HepG2 (cell line): ENCODE results near the gene ZMIZ2. TPM values are rescaled to one million over a fixed set of nuclear protein-coding genes. Genes with fewer than 3 reads are reported as not detected.

ENCODE experiments used
- BHLHE40 ChIP-seq: IDR thresholded peaks from 2 replicates; pipeline ENCODE4 v1.6.1; 2011; ENCODE audit warnings: low read length, improper control_type of control experiment
- E2F1 ChIP-seq: sonication (generic); formaldehyde crosslinking; IDR thresholded peaks from 2 replicates; pipeline ENCODE4 v1.5.0; 2020; ENCODE audit warnings: missing genetic modification reagents
- ETS1 ChIP-seq: sonication (generic); formaldehyde crosslinking; IDR thresholded peaks from 2 replicates; pipeline ENCODE4 v1.4.0; 2020; ENCODE audit warnings: missing genetic modification reagents
- HINFP ChIP-seq: sonication (generic); formaldehyde crosslinking; IDR thresholded peaks from 2 replicates; pipeline ENCODE4 v1.4.0; 2020; ENCODE audit warnings: low read depth, mild to moderate bottlenecking, missing genetic modification reagents
- IRF9 ChIP-seq: sonication (generic); formaldehyde crosslinking; IDR thresholded peaks from 2 replicates; pipeline ENCODE4 v1.8.0; 2022; ENCODE audit warnings: missing genetic modification reagents, mild to moderate bottlenecking, borderline replicate concordance
- MLX ChIP-seq: IDR thresholded peaks from 2 replicates; pipeline ENCODE4 v1.6.1; 2016
- MYC ChIP-seq: sonication (generic); formaldehyde crosslinking; IDR thresholded peaks from 2 replicates; pipeline ENCODE4 v1.9.0; 2021; ENCODE audit warnings: missing genetic modification reagents, borderline replicate concordance
- NAIF1 ChIP-seq: sonication (generic); formaldehyde crosslinking; IDR thresholded peaks from 2 replicates; pipeline ENCODE4 v1.5.0; 2020; ENCODE audit warnings: mild to moderate bottlenecking, missing genetic modification reagents, borderline replicate concordance
- NFE2 ChIP-seq: sonication (generic); formaldehyde crosslinking; IDR thresholded peaks from 2 replicates; pipeline ENCODE4 v1.4.0; 2020; ENCODE audit warnings: missing genetic modification reagents
- NR0B2 ChIP-seq: sonication (generic); formaldehyde crosslinking; IDR thresholded peaks from 2 replicates; pipeline ENCODE4 v1.4.0; 2020; ENCODE audit warnings: mild to moderate bottlenecking, missing genetic modification reagents
- PBX3 ChIP-seq: sonication (generic); formaldehyde crosslinking; IDR thresholded peaks from 2 replicates; pipeline ENCODE4 v1.8.1; 2023; ENCODE audit warnings: missing genetic modification reagents, inconsistent platforms, borderline replicate concordance
- TBX3 ChIP-seq: fragments of 450-650 bp; IDR thresholded peaks from 2 replicates; pipeline ENCODE4 v1.6.1; 2017; ENCODE audit warnings: antibody characterized with exemption, mild to moderate bottlenecking, inconsistent platforms, borderline replicate concordance
- TIGD3 ChIP-seq: sonication (generic); formaldehyde crosslinking; IDR thresholded peaks from 2 replicates; pipeline ENCODE4 v1.5.1; 2020; ENCODE audit warnings: mild to moderate bottlenecking, missing genetic modification reagents, borderline replicate concordance
- ZNF281 ChIP-seq: sonication (generic); formaldehyde crosslinking; IDR thresholded peaks from 2 replicates; pipeline ENCODE4 v1.4.0; 2020; ENCODE audit warnings: missing genetic modification reagents, borderline replicate concordance
- polyA plus RNA-seq, 8 experiments: library from polyadenylated mRNA; depleted of rRNA in 3 of 8; stranded (reverse) in 7 of 8; unstranded in 1 of 8; fragments of >200 nt; fragmentation: Illumina TruSeq in 4 of 8; extraction: Trizol in 4 of 8; gene quantifications; 2 replicates each; pipeline versions ENCODE4 v1.2.1 to v1.2.3, GENCODE V29; 2011 to 2016; ENCODE audit warnings: low read depth in 4 of 8, missing spikeins in 1 of 8, mixed read lengths in 1 of 8; ENCODE audit not compliant: insufficient read depth in 1 of 8
- total RNA-seq, 5 experiments: library from RNA; depleted of rRNA; stranded (reverse); fragments of >200 nt; fragmentation: Illumina TruSeq; extraction: Trizol; gene quantifications; 2 replicates each; pipeline ENCODE4 v1.2.3, GENCODE V29; 2016; ENCODE audit warnings: low read depth in 1 of 5

Gene ZMIZ2
- total and polyA plus RNA-seq, 2 of the 13 experiments (the other 11 are each of a cell fraction or from before 2014, with no cell fraction given) = 4.9 to 7.9 TPM

- peak; percentile 97; the same call in 1 of the 2 replicates for TF ChIP-seq PBX3
- TF ChIP-seq NFE2 (CRISPR knock-in tag) = 0 out of 2 replicates have a peak, but pooled peaks have one; percentile 9
- peak; percentile 17; the same call in 1 of the 2 replicates for TF ChIP-seq MLX (CRISPR knock-in tag)
- peak; percentile 20; the same call in 1 of the 2 replicates for TF ChIP-seq HINFP (CRISPR knock-in tag)
- peak; percentile 81 for TF ChIP-seq ETS1
- peak; percentile 54; the same call in 1 of the 2 replicates for TF ChIP-seq TBX3
- peak; percentile 92 for TF ChIP-seq BHLHE40
- TF ChIP-seq NR0B2 (CRISPR knock-in tag) = peak; percentile 70
- peak; percentile 91 for TF ChIP-seq ZNF281 (CRISPR knock-in tag)
- TF ChIP-seq IRF9 (CRISPR knock-in tag) = no peak; the same call in 1 of the 2 replicates
- TF ChIP-seq NAIF1 = no peak; the same call in 1 of the 2 replicates
- TF ChIP-seq E2F1 (CRISPR knock-in tag) = peak; percentile 96
- TF ChIP-seq TIGD3 (CRISPR knock-in tag) = no peak; the same call in 1 of the 2 replicates
- TF ChIP-seq MYC = peak; percentile 97
These were observed 48.1 kb downstream of the ZMIZ2 start, which contains the start of gene PPIA (continued) for GRCh38 chr7:44796504-44797328.
